H1 (cell line): Measurements from ENCODE around the gene PRKCA. TPM values are rescaled to one million over a fixed set of nuclear protein-coding genes. Genes with fewer than 3 reads are reported as not detected.

Source experiments
- JUND ChIP-seq: IDR thresholded peaks from 2 replicates; pipeline ENCODE4 v1.6.1; 2011; ENCODE audit warnings: mild to moderate bottlenecking, improper control_type of control experiment, low read length
- KDM4A ChIP-seq: IDR thresholded peaks from one replicate; pipeline ENCODE4 v1.7.1; 2012; ENCODE audit warnings: low read depth, mild to moderate bottlenecking, moderate library complexity, low read length, inconsistent platforms; ENCODE audit not compliant: severe bottlenecking
- MAFK ChIP-seq: IDR thresholded peaks from 2 replicates; pipeline ENCODE4 v1.6.1; 2012; ENCODE audit warnings: low read depth, mild to moderate bottlenecking, improper control_type of control experiment, low read length
- RAD21 ChIP-seq, 2 experiments: IDR thresholded peaks in 1 of 2; conservative IDR thresholded peaks in 1 of 2; 2 replicates each; pipeline ENCODE4 v1.6.1; 2011; ENCODE audit warnings: low read depth in 2 of 2, low read length in 2 of 2, improper control_type of control experiment in 1 of 2, inconsistent platforms in 1 of 2, mild to moderate bottlenecking in 1 of 2, moderate library complexity in 1 of 2
- SP2 ChIP-seq: IDR thresholded peaks from 2 replicates; pipeline ENCODE4 v1.6.1; 2012; ENCODE audit warnings: mild to moderate bottlenecking, low read length, inconsistent platforms
- TAF1 ChIP-seq: IDR thresholded peaks from 2 replicates; pipeline ENCODE4 v1.6.1; 2011; ENCODE audit warnings: mild to moderate bottlenecking, low read depth, low read length
- YY1 ChIP-seq: IDR thresholded peaks from 2 replicates; pipeline ENCODE4 v1.6.1; 2011; ENCODE audit warnings: low read depth, mild to moderate bottlenecking, low read length
- polyA plus RNA-seq, 7 experiments: library from polyadenylated mRNA; depleted of rRNA in 3 of 7; stranded (reverse) in 5 of 7; unstranded in 2 of 7; fragments of >200 nt in 5 of 7; fragments of 200-250 nt in 2 of 7; gene quantifications; 1 replicate in 5 of 7; 2 replicates in 1 of 7; 4 replicates in 1 of 7; pipeline versions ENCODE4 v1.2.1 to v1.2.3, GENCODE V29; 2011 to 2013; ENCODE audit warnings: missing spikeins in 2 of 7, mixed read lengths in 2 of 7
- total RNA-seq: library from RNA; stranded (reverse); fragmentation: NEBNext Ultra II Directional; extraction: Animal tissue kit (Norgen Biotek cat#: 25700); gene quantifications from 2 replicates; pipeline ENCODE4 v1.2.1, GENCODE V29; 2021
- TF ChIP-seq, protein P1 (sequence below): fragments of 300-600 bp; sonication (generic); IDR thresholded peaks from 2 replicates; pipeline ENCODE4 v1.7.1; 2012; ENCODE audit warnings: low read length, moderate library complexity, mild to moderate bottlenecking, inconsistent platforms; ENCODE audit not compliant: insufficient replicate concordance
- TF ChIP-seq, protein P2 (sequence below): IDR thresholded peaks from 2 replicates; pipeline ENCODE4 v1.6.1; 2011; ENCODE audit warnings: low read depth, mild to moderate bottlenecking, low read length; ENCODE audit not compliant: insufficient read depth

PRKCA gene
- total and polyA plus RNA-seq, 2 of the 8 experiments (the other 6 are each of a cell fraction or from before 2014, with no cell fraction given): 5.8 to 17.8 TPM

DNA sequence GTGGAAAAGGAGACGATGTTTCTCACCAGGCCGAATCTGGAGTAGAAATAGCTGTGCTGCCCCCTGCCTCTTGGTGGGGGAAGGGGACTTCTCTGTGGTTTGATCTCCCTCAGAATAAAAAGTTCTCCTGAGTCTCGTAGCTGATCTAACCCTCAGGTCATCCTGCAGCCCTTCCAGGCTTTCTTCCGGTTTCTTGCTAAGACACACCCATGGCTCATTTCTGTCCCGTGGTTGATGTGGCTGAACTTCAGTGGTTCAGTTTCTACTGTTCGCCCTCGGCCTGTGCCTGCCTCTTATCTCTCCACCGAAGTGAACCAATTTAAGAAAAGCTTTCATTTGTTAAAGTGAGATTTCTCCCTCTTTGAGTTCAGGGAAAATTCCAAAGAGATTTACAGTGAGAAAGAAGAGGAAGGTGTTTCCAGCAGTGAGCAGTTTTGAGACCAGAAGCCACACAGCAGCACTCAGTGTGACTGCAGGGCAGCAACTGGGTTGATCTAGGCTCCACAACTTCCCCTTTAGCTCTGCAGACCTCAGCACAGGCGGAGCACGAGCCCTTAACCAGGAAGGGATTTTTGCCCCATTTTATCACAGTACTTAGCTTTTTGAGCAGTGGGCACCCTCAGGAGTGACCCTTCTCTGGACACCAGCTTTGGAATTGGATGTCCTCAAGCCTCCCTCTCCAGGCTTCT lies 497.6 kb downstream of the PRKCA start (continued):
- TF ChIP-seq, protein P1, sequence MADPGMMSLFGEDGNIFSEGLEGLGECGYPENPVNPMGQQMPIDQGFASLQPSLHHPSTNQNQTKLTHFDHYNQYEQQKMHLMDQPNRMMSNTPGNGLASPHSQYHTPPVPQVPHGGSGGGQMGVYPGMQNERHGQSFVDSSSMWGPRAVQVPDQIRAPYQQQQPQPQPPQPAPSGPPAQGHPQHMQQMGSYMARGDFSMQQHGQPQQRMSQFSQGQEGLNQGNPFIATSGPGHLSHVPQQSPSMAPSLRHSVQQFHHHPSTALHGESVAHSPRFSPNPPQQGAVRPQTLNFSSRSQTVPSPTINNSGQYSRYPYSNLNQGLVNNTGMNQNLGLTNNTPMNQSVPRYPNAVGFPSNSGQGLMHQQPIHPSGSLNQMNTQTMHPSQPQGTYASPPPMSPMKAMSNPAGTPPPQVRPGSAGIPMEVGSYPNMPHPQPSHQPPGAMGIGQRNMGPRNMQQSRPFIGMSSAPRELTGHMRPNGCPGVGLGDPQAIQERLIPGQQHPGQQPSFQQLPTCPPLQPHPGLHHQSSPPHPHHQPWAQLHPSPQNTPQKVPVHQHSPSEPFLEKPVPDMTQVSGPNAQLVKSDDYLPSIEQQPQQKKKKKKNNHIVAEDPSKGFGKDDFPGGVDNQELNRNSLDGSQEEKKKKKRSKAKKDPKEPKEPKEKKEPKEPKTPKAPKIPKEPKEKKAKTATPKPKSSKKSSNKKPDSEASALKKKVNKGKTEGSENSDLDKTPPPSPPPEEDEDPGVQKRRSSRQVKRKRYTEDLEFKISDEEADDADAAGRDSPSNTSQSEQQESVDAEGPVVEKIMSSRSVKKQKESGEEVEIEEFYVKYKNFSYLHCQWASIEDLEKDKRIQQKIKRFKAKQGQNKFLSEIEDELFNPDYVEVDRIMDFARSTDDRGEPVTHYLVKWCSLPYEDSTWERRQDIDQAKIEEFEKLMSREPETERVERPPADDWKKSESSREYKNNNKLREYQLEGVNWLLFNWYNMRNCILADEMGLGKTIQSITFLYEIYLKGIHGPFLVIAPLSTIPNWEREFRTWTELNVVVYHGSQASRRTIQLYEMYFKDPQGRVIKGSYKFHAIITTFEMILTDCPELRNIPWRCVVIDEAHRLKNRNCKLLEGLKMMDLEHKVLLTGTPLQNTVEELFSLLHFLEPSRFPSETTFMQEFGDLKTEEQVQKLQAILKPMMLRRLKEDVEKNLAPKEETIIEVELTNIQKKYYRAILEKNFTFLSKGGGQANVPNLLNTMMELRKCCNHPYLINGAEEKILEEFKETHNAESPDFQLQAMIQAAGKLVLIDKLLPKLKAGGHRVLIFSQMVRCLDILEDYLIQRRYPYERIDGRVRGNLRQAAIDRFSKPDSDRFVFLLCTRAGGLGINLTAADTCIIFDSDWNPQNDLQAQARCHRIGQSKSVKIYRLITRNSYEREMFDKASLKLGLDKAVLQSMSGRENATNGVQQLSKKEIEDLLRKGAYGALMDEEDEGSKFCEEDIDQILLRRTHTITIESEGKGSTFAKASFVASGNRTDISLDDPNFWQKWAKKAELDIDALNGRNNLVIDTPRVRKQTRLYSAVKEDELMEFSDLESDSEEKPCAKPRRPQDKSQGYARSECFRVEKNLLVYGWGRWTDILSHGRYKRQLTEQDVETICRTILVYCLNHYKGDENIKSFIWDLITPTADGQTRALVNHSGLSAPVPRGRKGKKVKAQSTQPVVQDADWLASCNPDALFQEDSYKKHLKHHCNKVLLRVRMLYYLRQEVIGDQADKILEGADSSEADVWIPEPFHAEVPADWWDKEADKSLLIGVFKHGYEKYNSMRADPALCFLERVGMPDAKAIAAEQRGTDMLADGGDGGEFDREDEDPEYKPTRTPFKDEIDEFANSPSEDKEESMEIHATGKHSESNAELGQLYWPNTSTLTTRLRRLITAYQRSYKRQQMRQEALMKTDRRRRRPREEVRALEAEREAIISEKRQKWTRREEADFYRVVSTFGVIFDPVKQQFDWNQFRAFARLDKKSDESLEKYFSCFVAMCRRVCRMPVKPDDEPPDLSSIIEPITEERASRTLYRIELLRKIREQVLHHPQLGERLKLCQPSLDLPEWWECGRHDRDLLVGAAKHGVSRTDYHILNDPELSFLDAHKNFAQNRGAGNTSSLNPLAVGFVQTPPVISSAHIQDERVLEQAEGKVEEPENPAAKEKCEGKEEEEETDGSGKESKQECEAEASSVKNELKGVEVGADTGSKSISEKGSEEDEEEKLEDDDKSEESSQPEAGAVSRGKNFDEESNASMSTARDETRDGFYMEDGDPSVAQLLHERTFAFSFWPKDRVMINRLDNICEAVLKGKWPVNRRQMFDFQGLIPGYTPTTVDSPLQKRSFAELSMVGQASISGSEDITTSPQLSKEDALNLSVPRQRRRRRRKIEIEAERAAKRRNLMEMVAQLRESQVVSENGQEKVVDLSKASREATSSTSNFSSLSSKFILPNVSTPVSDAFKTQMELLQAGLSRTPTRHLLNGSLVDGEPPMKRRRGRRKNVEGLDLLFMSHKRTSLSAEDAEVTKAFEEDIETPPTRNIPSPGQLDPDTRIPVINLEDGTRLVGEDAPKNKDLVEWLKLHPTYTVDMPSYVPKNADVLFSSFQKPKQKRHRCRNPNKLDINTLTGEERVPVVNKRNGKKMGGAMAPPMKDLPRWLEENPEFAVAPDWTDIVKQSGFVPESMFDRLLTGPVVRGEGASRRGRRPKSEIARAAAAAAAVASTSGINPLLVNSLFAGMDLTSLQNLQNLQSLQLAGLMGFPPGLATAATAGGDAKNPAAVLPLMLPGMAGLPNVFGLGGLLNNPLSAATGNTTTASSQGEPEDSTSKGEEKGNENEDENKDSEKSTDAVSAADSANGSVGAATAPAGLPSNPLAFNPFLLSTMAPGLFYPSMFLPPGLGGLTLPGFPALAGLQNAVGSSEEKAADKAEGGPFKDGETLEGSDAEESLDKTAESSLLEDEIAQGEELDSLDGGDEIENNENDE: no peak
- no peak for TF ChIP-seq SP2
- TF ChIP-seq, protein P2, sequence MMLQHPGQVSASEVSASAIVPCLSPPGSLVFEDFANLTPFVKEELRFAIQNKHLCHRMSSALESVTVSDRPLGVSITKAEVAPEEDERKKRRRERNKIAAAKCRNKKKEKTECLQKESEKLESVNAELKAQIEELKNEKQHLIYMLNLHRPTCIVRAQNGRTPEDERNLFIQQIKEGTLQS: no peak
- no peak for TF ChIP-seq KDM4A
- no peak for TF ChIP-seq JUND
- peak in 1 of 2 experiments; percentile 26; a peak in 2 of 4 replicates for TF ChIP-seq RAD21 (IDR thresholded peaks at IDR 0.05 in 1 of 2, conservative IDR thresholded peaks at IDR 0.05 in 1 of 2; ENCODE audit: low read depth in 2 of 2, low read length in 2 of 2)
- TF ChIP-seq MAFK: no peak
- no peak for TF ChIP-seq TAF1
- no peak for TF ChIP-seq YY1
- TF ChIP-seq, all 59 proteins: peak for 2
